B cell (primary cell): ENCODE measurements around the gene PRKCA. TPM values are rescaled to one million over a fixed set of nuclear protein-coding genes. Genes with fewer than 3 reads are reported as not detected.

Experiments
- ATAC-seq: fragments of 200-7000 bp; cut with Tn5 transposase; one replicate; pipeline ENCODE4 v1.10.0; 2021; ENCODE audit warnings: low read depth, mild to moderate bottlenecking, moderate number of reproducible peaks, moderate library complexity
- CTCF ChIA-PET: fragments of 350-600 bp; sonication (Branson Sonifier 250); formaldehyde crosslinking; loops from one replicate; lab custom pipeline; 2021; ENCODE audit warnings: antibody characterized with exemption, inconsistent platforms; lab: Charles Lee
- POLR2A ChIA-PET: fragments of 350-600 bp; sonication (Branson Sonifier 250); formaldehyde crosslinking; loops from one replicate; lab custom pipeline; 2021; ENCODE audit warnings: antibody characterized with exemption; lab: Charles Lee
- DNase-seq: peaks from one replicate; pipeline ENCODE4 v3.0.0; 2013
- H2AFZ ChIP-seq: 2 replicates; pipeline ENCODE4 v1.6.1; 2012; ENCODE audit warnings: mild to moderate bottlenecking, low read depth, low read length; ENCODE audit not compliant: insufficient read depth, poor library complexity, severe bottlenecking
- H3K27ac ChIP-seq, 2 donors: 1 replicate in 1 of 2; 2 replicates in 1 of 2; pipeline ENCODE4 v1.5.1; 2012 to 2013; ENCODE audit warnings: low read length in 2 of 2, mild to moderate bottlenecking in 2 of 2, moderate library complexity in 1 of 2
- H3K27me3 ChIP-seq, 4 experiments: fragments of 200-600 bp in 1 of 4; sonication (generic) in 1 of 4; replicated peaks in 1 of 4; 1 replicate in 2 of 4; 2 replicates in 2 of 4; pipeline versions ENCODE4 v1.6.1 to v1.7.0; 2013 to 2016; ENCODE audit warnings: low read length in 3 of 4, mild to moderate bottlenecking in 2 of 4, mixed read lengths in 1 of 4, moderate library complexity in 1 of 4; ENCODE audit not compliant: insufficient read depth in 4 of 4, control insufficient read depth in 3 of 4; ENCODE audit errors: control extremely low read depth in 1 of 4
- H3K36me3 ChIP-seq, 2 experiments: replicated peaks in 1 of 2; 1 replicate in 1 of 2; 2 replicates in 1 of 2; pipeline versions ENCODE4 v1.6.1 to v1.7.1; 2013; ENCODE audit warnings: low read length in 1 of 2; ENCODE audit not compliant: insufficient read depth in 2 of 2, control insufficient read depth in 1 of 2; ENCODE audit errors: control extremely low read depth in 1 of 2, extremely low read depth in 1 of 2
- H3K4me1 ChIP-seq, 2 donors: fragments of 200-600 bp in 1 of 2; sonication (generic) in 1 of 2; 1 replicate in 1 of 2; 2 replicates in 1 of 2; pipeline versions ENCODE4 v1.5.1 to v1.6.1; 2013 to 2017; ENCODE audit warnings: low read length in 2 of 2; ENCODE audit not compliant: control insufficient read depth in 2 of 2, insufficient read depth in 2 of 2
- H3K4me2 ChIP-seq: replicated peaks from 2 replicates; pipeline ENCODE3; 2012; ENCODE audit warnings: mild to moderate bottlenecking, low read depth, low read length; ENCODE audit not compliant: poor library complexity, severe bottlenecking
- H3K4me3 ChIP-seq, 5 experiments: fragments of 200-600 bp in 1 of 5; sonication (generic) in 1 of 5; 1 replicate in 3 of 5; 2 replicates in 2 of 5; pipeline versions ENCODE4 v1.5.1 to v1.7.0; 2011 to 2016; ENCODE audit warnings: low read length in 4 of 5, mild to moderate bottlenecking in 4 of 5, low read depth in 2 of 5, control low read depth in 1 of 5, moderate library complexity in 1 of 5; ENCODE audit not compliant: insufficient read depth in 1 of 5; ENCODE audit errors: control extremely low read depth in 1 of 5, extremely low read depth in 1 of 5
- H3K79me2 ChIP-seq: fragments of 200-600 bp; sonication (generic); one replicate; pipeline ENCODE4 v1.6.0; 2016; ENCODE audit warnings: low read length; ENCODE audit not compliant: control insufficient read depth, insufficient read depth
- H3K9ac ChIP-seq: fragments of 200-600 bp; sonication (generic); 2 replicates; pipeline ENCODE4 v1.6.1; 2017; ENCODE audit warnings: mild to moderate bottlenecking, low read length, moderate library complexity
- H3K9me3 ChIP-seq, 3 donors: one replicate each; pipeline versions ENCODE4 v1.6.1 to v1.7.1; 2013; ENCODE audit warnings: low read length in 2 of 3; ENCODE audit not compliant: control insufficient read depth in 2 of 3, insufficient read depth in 1 of 3; ENCODE audit errors: control extremely low read depth in 1 of 3
- H4K20me1 ChIP-seq: 2 replicates; pipeline ENCODE4 v1.6.0; 2012; ENCODE audit warnings: mild to moderate bottlenecking, low read length; ENCODE audit not compliant: insufficient read depth, control insufficient read depth, poor library complexity, severe bottlenecking
- H3K27ac Mint-ChIP-seq: one replicate; pipeline ENCODE4 v1.8.0; 2021; ENCODE audit warnings: mixed read lengths
- H3K27me3 Mint-ChIP-seq: one replicate; pipeline ENCODE4 v1.8.0; 2021; ENCODE audit warnings: mixed read lengths
- H3K4me1 Mint-ChIP-seq: one replicate; pipeline ENCODE4 v1.8.0; 2021; ENCODE audit warnings: mixed read lengths
- H3K4me3 Mint-ChIP-seq: one replicate; pipeline ENCODE4 v1.8.0; 2021; ENCODE audit warnings: mixed read lengths
- H3K9me3 Mint-ChIP-seq: one replicate; pipeline ENCODE4 v1.8.0; 2022; ENCODE audit warnings: mixed read lengths; ENCODE audit not compliant: insufficient read depth
- EZH2 ChIP-seq: IDR thresholded peaks from 2 replicates; pipeline ENCODE4 v1.6.1; 2012; ENCODE audit warnings: borderline replicate concordance, low read depth, mild to moderate bottlenecking, moderate library complexity, low read length; ENCODE audit not compliant: insufficient read depth, poor library complexity, severe bottlenecking
- WGBS: methylation state at CpG from one replicate; pipeline ENCODE4 v1.1.5; 2013; ENCODE audit warnings: missing lambda C conversion rate; ENCODE audit not compliant: insufficient coverage; 5-methylcytosine and 5-hydroxymethylcytosine counted together
- intact Hi-C: fragments of 100-400 bp; cut with micrococcal nuclease; formaldehyde crosslinking; loops from one replicate; pipeline ENCODE4 v1.10.0; 2022
- polyA plus RNA-seq: library from polyadenylated mRNA; depleted of rRNA; stranded (reverse); fragments of >200 nt; gene quantifications from 2 replicates; pipeline ENCODE4 v1.2.3, GENCODE V29; 2012
- total RNA-seq, 2 donors: library from RNA; stranded (reverse); fragments of 120-200 nt in 1 of 2; gene quantifications; 1 replicate in 1 of 2; 2 replicates in 1 of 2; pipeline versions ENCODE4 v1.2.3 to v1.2.4, GENCODE V29; 2013 to 2022
- TF ChIP-seq, protein P1 (sequence below): fragments of 200-600 bp; IDR thresholded peaks from one replicate; pipeline ENCODE4 v1.8.0; 2022; ENCODE audit warnings: antibody characterized with exemption, mild to moderate bottlenecking

PRKCA gene
- total and polyA plus RNA-seq, 2 donors (not counting 1 experiment from before 2014, with no cell fraction given): 0.33 to 7.7 TPM

DNA sequence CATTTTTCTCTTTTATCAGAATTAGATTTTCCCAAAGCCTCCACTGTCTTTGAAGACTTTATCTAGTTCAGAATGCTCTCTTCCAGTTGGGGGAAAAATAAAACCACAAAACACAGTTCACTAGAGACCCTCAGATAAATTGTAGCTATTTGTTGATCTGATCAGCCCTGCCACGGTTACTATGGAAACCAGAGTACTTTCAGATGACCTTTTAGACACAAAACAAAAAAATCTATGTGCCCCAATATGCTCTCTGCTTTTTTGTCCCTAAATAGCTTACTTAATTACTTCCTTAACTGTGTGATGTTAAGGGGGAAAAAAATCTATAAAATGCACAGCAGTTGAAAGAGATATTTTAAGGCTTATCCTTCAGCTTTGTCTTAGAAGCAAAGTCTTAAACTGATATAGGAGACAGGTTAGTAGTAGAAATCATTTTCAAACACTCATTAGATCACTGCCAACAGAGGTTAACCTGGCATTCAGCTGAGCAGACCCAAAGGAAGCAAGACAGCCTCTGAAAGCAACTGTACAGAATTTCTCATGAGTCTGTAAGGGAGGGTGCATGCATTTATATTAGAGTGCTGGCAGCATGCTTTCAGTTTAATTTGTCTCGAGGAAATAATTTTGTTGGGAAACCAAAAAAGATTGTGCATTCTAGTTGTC, 402.6 kb downstream of the PRKCA start:
- Histone ChIP-seq H3K4me2 (no peak overlapping the region), H3K9ac (no peak overlapping the region), H3K27me3 (no peaks in the 10 kb centered on the region), H4K20me1 (no peaks in the 10 kb centered on the region), H3K36me3 (no peaks in the 10 kb centered on the region), H3K4me1 (peaks cover 10 to 15% of the 10 kb centered on the region in 2 donors), H3K79me2 (no peaks in the 10 kb centered on the region), H3K4me3 (no peak overlapping the region), H2AFZ (no peak overlapping the region), H3K9me3 (no peaks in the 10 kb centered on the region), H3K27ac (no peak overlapping the region)
- Mint-ChIP-seq H3K27ac (peak overlapping the region; percentile 38), H3K9me3 (no peaks in the 10 kb centered on the region), H3K4me1 (peaks cover 21% of the 10 kb centered on the region), H3K4me3 (no peak overlapping the region), H3K27me3 (no peaks in the 10 kb centered on the region)
- TF ChIP-seq, protein P1, sequence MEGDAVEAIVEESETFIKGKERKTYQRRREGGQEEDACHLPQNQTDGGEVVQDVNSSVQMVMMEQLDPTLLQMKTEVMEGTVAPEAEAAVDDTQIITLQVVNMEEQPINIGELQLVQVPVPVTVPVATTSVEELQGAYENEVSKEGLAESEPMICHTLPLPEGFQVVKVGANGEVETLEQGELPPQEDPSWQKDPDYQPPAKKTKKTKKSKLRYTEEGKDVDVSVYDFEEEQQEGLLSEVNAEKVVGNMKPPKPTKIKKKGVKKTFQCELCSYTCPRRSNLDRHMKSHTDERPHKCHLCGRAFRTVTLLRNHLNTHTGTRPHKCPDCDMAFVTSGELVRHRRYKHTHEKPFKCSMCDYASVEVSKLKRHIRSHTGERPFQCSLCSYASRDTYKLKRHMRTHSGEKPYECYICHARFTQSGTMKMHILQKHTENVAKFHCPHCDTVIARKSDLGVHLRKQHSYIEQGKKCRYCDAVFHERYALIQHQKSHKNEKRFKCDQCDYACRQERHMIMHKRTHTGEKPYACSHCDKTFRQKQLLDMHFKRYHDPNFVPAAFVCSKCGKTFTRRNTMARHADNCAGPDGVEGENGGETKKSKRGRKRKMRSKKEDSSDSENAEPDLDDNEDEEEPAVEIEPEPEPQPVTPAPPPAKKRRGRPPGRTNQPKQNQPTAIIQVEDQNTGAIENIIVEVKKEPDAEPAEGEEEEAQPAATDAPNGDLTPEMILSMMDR: no peak
- TF ChIP-seq EZH2: no peak
- CTCF ChIA-PET: interaction anchor here (1.1 kb wide), 1 partner anchor 11 kb away, joined by 6 read pairs; no protein-coding TSS in a partner anchor
- ATAC-seq (no peak), DNase-seq (no peak)
- intact Hi-C loops: no loop called here
- POLR2A ChIA-PET: no interaction called here
- no CpG with 5 or more reads among the region's 2 CpGs for WGBS

DNA sequence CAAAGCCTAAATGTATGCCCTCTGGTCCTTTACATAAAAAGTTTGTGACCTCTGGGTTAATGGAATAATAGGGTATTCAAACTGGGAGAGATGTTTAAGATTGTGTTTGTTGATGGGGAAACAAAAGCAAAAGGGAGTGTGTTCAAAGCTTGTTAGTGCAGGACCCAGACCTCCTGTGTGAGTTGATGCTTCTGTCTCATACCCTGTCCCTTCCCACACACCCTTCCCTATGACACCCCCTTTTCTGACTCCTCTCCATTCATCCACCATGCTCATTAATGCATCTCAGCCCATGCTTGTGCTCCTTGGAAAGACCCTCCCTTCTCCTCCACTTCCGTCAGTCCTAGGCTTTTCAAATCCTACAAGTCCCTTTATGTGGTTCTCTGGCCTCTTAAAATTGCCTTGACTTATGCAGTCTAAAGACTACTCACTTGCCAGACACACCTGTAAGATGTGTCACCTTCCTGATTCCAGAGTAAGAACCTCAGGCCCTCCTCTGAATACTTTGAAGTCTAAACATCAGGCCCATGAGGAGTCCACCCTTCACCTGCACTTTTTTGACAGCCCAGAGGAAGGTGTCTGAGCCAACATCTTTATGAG, 404.5 kb downstream of the PRKCA start:
- Histone ChIP-seq H3K4me2 (no peak overlapping the region), H3K27ac (no peak overlapping the region), H3K4me1 (peaks cover 10 to 15% of the 10 kb centered on the region in 2 donors), H3K27me3 (no peaks in the 10 kb centered on the region), H3K9me3 (no peaks in the 10 kb centered on the region), H3K9ac (no peak overlapping the region), H4K20me1 (no peaks in the 10 kb centered on the region), H3K36me3 (no peaks in the 10 kb centered on the region), H2AFZ (no peak overlapping the region), H3K79me2 (no peaks in the 10 kb centered on the region), H3K4me3 (no peak overlapping the region)
- intact Hi-C loops: no loop called here
- no peak for DNase-seq
- H3K27ac Mint-ChIP-seq: no peak overlapping the region
- CTCF ChIA-PET: no interaction called here
- no peak for TF ChIP-seq EZH2
- TF ChIP-seq, protein P1: no peak
- 100% methylated on average over 1 of the region's 1 CpG for WGBS
- peaks cover 21% of the 10 kb centered on the region for H3K4me1 Mint-ChIP-seq
- no peak for ATAC-seq
- H3K9me3 Mint-ChIP-seq: no peaks in the 10 kb centered on the region
- H3K4me3 Mint-ChIP-seq: no peak overlapping the region
- peaks cover 4% of the 10 kb centered on the region for H3K27me3 Mint-ChIP-seq
- POLR2A ChIA-PET: no interaction called here
